ENCODE measurements around the gene SLC9A9. TPM values are rescaled to one million over a fixed set of nuclear protein-coding genes. Genes with fewer than 3 reads are reported as not detected.

The SLC9A9 gene
- total and polyA plus RNA-seq, 9 of the 15 experiments (the other 6 are each of a cell fraction or from before 2014, with no cell fraction given): 0.03 to 0.13 TPM; not detected in 7

GRCh38 chr3:143472731-143473523 lies 375.3 kb downstream of the SLC9A9 start:
- H3K9me3 ChIP-seq (replicated peaks; ENCODE audit: control insufficient read depth, insufficient read depth, low read depth, low read length): no peaks in the 10 kb centered on the region
- in situ Hi-C loops (cut with MboI) (no loop called here), intact Hi-C loops (cut with micrococcal nuclease) (no loop called here)
- H3K27ac ChIP-seq (ENCODE audit: extremely low read depth, low read depth, low read length): no peak overlapping the region
- TF ChIP-seq ZNF507 (tag; conservative IDR thresholded peaks at IDR 0.05) (no peak), IRF2 (CRISPR knock-in tag; IDR thresholded peaks at IDR 0.05) (no peak), THAP7 (CRISPR knock-in tag; IDR thresholded peaks at IDR 0.05) (no peak), ZBTB34 (CRISPR knock-in tag; IDR thresholded peaks at IDR 0.05) (no peak)
- no peak overlapping the region; the same call in none of the 2 replicates for H2AFZ ChIP-seq (ENCODE audit: low read depth, low read length)
- FAIRE-seq: no peak
- H3K4me2 ChIP-seq (ENCODE audit: insufficient read depth, low read length): no peak overlapping the region
- 8% methylated on average over 7 of the region's 7 CpGs for WGBS (ENCODE audit: insufficient coverage, low coverage, missing lambda C conversion rate)
- H3K79me2 ChIP-seq (ENCODE audit: control insufficient read depth, insufficient read depth, low read length): no peaks in the 10 kb centered on the region
- H3K36me3 ChIP-seq (ENCODE audit: control insufficient read depth, insufficient read depth, low read length): no peaks in the 10 kb centered on the region
- no peaks in the 10 kb centered on the region; a peak in 1 of 5 replicates for H3K4me1 ChIP-seq (replicated peaks in 1 of 2; ENCODE audit: control insufficient read depth in 2 of 2, insufficient read depth in 2 of 2, low read length in 2 of 2)
- DNase-seq (ENCODE audit: extremely low read depth in 1 of 4, low spot score in 3 of 4): no peak
- H3K9ac ChIP-seq (ENCODE audit: insufficient read depth in 1 of 2, low read depth in 2 of 2, low read length in 2 of 2): no peak overlapping the region
- ChIA-PET POLR2A (no interaction called here), CTCF (ENCODE audit: low intra/inter-chr PET ratio) (no interaction called here)
- peaks cover 0 to 3% of the 10 kb centered on the region in 2 experiments; a peak in 1 of 5 replicates for H3K27me3 ChIP-seq (ENCODE audit: control insufficient read depth in 2 of 2, insufficient read depth in 2 of 2, low read length in 2 of 2)
- ATAC-seq: no peak
- no peaks in the 10 kb centered on the region for H4K20me1 ChIP-seq (replicated peaks; ENCODE audit: control insufficient read depth, insufficient read depth, low read length)
- no TSS peak for BruUV-seq (replicated peaks)
- H3K9me1 ChIP-seq (ENCODE audit: control insufficient read depth, insufficient read depth, low read length): no peaks in the 10 kb centered on the region
- H3K4me3 ChIP-seq: no peak overlapping the region
